Sigmoid colon (tissue), 7 donors: ENCODE data around the gene PKN2. TPM values are rescaled to one million over a fixed set of nuclear protein-coding genes. Genes with fewer than 3 reads are reported as not detected.

Source experiments
- DNase-seq: peaks from one replicate; pipeline ENCODE4 v3.0.0-alpha.2; 2019
- H3K27ac ChIP-seq, 4 donors: fragments of 200-600 bp; sonication (generic); one replicate each; pipeline ENCODE4 v1.5.1; 2016 to 2019; ENCODE audit warnings: mild to moderate bottlenecking in 1 of 4
- H3K27me3 ChIP-seq, 3 donors: fragments of 200-600 bp; sonication (generic); one replicate each; pipeline ENCODE4 v1.5.1; 2019; ENCODE audit warnings: mild to moderate bottlenecking in 1 of 3
- H3K36me3 ChIP-seq, 4 donors: fragments of 200-600 bp; sonication (generic); one replicate each; pipeline ENCODE4 v1.5.1; 2016 to 2019
- H3K4me1 ChIP-seq, 4 donors: fragments of 200-600 bp; sonication (generic); one replicate each; pipeline ENCODE4 v1.5.1; 2017 to 2019
- H3K4me3 ChIP-seq, 4 donors: fragments of 200-600 bp; sonication (generic); one replicate each; pipeline ENCODE4 v1.5.1; 2017 to 2019; ENCODE audit warnings: mild to moderate bottlenecking in 2 of 4, moderate library complexity in 1 of 4
- H3K9me3 ChIP-seq, 4 donors: fragments of 200-600 bp in 3 of 4; sonication (generic) in 3 of 4; one replicate each; pipeline versions ENCODE4 v1.5.1 to v1.6.1; 2013 to 2019
- EP300 ChIP-seq, 4 donors: sonication (generic); formaldehyde crosslinking; IDR thresholded peaks; one replicate each; pipeline ENCODE4 v1.6.1; 2017; ENCODE audit warnings: antibody characterized with exemption in 4 of 4
- POLR2A ChIP-seq, 2 donors: fragments of 450-650 bp; IDR thresholded peaks; one replicate each; pipeline ENCODE4 v1.6.1; 2016; ENCODE audit warnings: antibody characterized with exemption in 2 of 2, mild to moderate bottlenecking in 2 of 2, moderate library complexity in 2 of 2
- POLR2AphosphoS5 ChIP-seq, 4 donors: sonication (generic); formaldehyde crosslinking; IDR thresholded peaks; one replicate each; pipeline ENCODE4 v1.6.1; 2017; ENCODE audit warnings: antibody characterized with exemption in 4 of 4
- WGBS, 2 donors: extraction: QIAGEN DNeasy Blood & Tissue Kit; methylation state at CpG; one replicate each; pipeline ENCODE4 v1.1.7; 2013; 5-methylcytosine and 5-hydroxymethylcytosine counted together
- intact Hi-C: fragments of 100-400 bp; cut with DNase I; formaldehyde crosslinking; loops from one replicate; pipeline ENCODE4 v1.15.1; 2023
- polyA plus RNA-seq, 3 donors: library from polyadenylated mRNA; stranded (reverse); fragments of 200-250 nt; gene quantifications; one replicate each; pipeline ENCODE4 v1.2.3, GENCODE V29; 2013
- total RNA-seq, 4 donors: library from RNA; depleted of rRNA; stranded (reverse); fragments of >200 nt; gene quantifications; one replicate each; pipeline ENCODE4 v1.1.0, GENCODE V29; 2016
- TF ChIP-seq, protein P1 (sequence below), 4 experiments: fragments of 450-650 bp in 3 of 4; fragments of 200-600 bp in 1 of 4; IDR thresholded peaks; one replicate each; pipeline ENCODE4 v1.5.1; 2016 to 2019; ENCODE audit warnings: antibody characterized with exemption in 4 of 4, mild to moderate bottlenecking in 3 of 4, moderate library complexity in 2 of 4
- donor health status: healthy with polysubstance abuse.
- donor health status: Bipolar disorder and iron deficiency.
- donor health status: healthy.

PKN2 gene
- total and polyA plus RNA-seq, 7 donors: 9.6 to 43.4 (median 25.5) TPM

- intact Hi-C loops: loop anchor here (10.0 kb wide), 1 partner anchor 69 kb away; no protein-coding TSS in a partner anchor
- Histone ChIP-seq H3K27ac (no peak overlapping the region), H3K36me3 (no peaks in the 10 kb centered on the region), H3K4me1 (peaks cover 0 to 38% (median 21%) of the 10 kb centered on the region in 4 donors), H3K27me3 (no peaks in the 10 kb centered on the region), H3K4me3 (no peak overlapping the region), H3K9me3 (no peaks in the 10 kb centered on the region)
- TF ChIP-seq, protein P1, sequence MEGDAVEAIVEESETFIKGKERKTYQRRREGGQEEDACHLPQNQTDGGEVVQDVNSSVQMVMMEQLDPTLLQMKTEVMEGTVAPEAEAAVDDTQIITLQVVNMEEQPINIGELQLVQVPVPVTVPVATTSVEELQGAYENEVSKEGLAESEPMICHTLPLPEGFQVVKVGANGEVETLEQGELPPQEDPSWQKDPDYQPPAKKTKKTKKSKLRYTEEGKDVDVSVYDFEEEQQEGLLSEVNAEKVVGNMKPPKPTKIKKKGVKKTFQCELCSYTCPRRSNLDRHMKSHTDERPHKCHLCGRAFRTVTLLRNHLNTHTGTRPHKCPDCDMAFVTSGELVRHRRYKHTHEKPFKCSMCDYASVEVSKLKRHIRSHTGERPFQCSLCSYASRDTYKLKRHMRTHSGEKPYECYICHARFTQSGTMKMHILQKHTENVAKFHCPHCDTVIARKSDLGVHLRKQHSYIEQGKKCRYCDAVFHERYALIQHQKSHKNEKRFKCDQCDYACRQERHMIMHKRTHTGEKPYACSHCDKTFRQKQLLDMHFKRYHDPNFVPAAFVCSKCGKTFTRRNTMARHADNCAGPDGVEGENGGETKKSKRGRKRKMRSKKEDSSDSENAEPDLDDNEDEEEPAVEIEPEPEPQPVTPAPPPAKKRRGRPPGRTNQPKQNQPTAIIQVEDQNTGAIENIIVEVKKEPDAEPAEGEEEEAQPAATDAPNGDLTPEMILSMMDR (IDR thresholded peaks at IDR 0.05): no peak
- TF ChIP-seq POLR2AphosphoS5 (IDR thresholded peaks at IDR 0.05) (no peak), EP300 (IDR thresholded peaks at IDR 0.05) (no peak), POLR2A (IDR thresholded peaks at IDR 0.05) (no peak)
- WGBS, 2 donors: 68 to 72% methylated on average over 5 of the region's 5 CpGs
- DNase-seq: no peak
These were observed 189.8 kb downstream of the PKN2 start for GRCh38 chr1:88873737-88874349.

- Histone ChIP-seq H3K4me1 (peaks cover 0 to 37% (median 20%) of the 10 kb centered on the region in 4 donors), H3K27me3 (no peaks in the 10 kb centered on the region), H3K9me3 (no peaks in the 10 kb centered on the region), H3K4me3 (no peak overlapping the region), H3K36me3 (peaks cover 0 to 4% (median 0%) of the 10 kb centered on the region in 4 donors), H3K27ac (no peak overlapping the region)
- DNase-seq: no peak
- 88 to 92% methylated on average over 4 of the region's 4 CpGs for WGBS, 2 donors
- intact Hi-C loops: loop anchor here (5.0 to 10.0 kb wide), 2 partner anchors 71 to 218 kb away; no protein-coding TSS in a partner anchor
- TF ChIP-seq, protein P1 (IDR thresholded peaks at IDR 0.05): no peak
- TF ChIP-seq POLR2A (IDR thresholded peaks at IDR 0.05): no peak
- TF ChIP-seq EP300 (IDR thresholded peaks at IDR 0.05): no peak
- no peak for TF ChIP-seq POLR2AphosphoS5 (IDR thresholded peaks at IDR 0.05)
These were observed 191.5 kb downstream of the PKN2 start for GRCh38 chr1:88875595-88875994.

- TF ChIP-seq, protein P1 (IDR thresholded peaks at IDR 0.05): no peak
- TF ChIP-seq EP300 (IDR thresholded peaks at IDR 0.05): no peak
- TF ChIP-seq POLR2AphosphoS5 (IDR thresholded peaks at IDR 0.05): no peak
- no peak for TF ChIP-seq POLR2A (IDR thresholded peaks at IDR 0.05)
- Histone ChIP-seq H3K4me3 (no peak overlapping the region), H3K27me3 (no peaks in the 10 kb centered on the region), H3K36me3 (peaks cover 0 to 8% (median 2%) of the 10 kb centered on the region in 4 donors), H3K27ac (peak overlapping the region in 1 of 4 donors; percentile 24), H3K9me3 (no peaks in the 10 kb centered on the region), H3K4me1 (peaks cover 0 to 37% (median 20%) of the 10 kb centered on the region in 4 donors)
- intact Hi-C loops: loop anchor here (5.0 to 10.0 kb wide), 2 partner anchors 72 to 219 kb away; no protein-coding TSS in a partner anchor
- WGBS, 2 donors: 82 to 83% methylated on average over 5 of the region's 5 CpGs
- DNase-seq: no peak
These were observed 192.7 kb downstream of the PKN2 start for GRCh38 chr1:88876573-88877365.

GRCh38 chr1:88877382-88877825 lies 193.3 kb downstream of the PKN2 start:
- TF ChIP-seq, protein P1 (IDR thresholded peaks at IDR 0.05): peak in 3 of 4 experiments; percentile 40 to 57 (median 48)
- TF ChIP-seq POLR2AphosphoS5 (IDR thresholded peaks at IDR 0.05): no peak
- DNase-seq: no peak
- WGBS, 2 donors: 38 to 39% methylated on average over 6 of the region's 6 CpGs
- peak overlapping the region in 1 of 4 donors; percentile 24 for H3K27ac ChIP-seq
- H3K36me3 ChIP-seq: peaks cover 0 to 10% (median 2%) of the 10 kb centered on the region in 4 donors
- H3K27me3 ChIP-seq: no peaks in the 10 kb centered on the region
- H3K4me1 ChIP-seq: peaks cover 0 to 37% (median 20%) of the 10 kb centered on the region in 4 donors
- no peak overlapping the region for H3K4me3 ChIP-seq
- intact Hi-C loops: loop anchor here (5.0 to 10.0 kb wide), 2 partner anchors 73 to 220 kb away; no protein-coding TSS in a partner anchor
- no peaks in the 10 kb centered on the region for H3K9me3 ChIP-seq
